Measurements from ENCODE around the gene BYSL. TPM values are rescaled to one million over a fixed set of nuclear protein-coding genes. Genes with fewer than 3 reads are reported as not detected.

Gene BYSL
- total and polyA plus RNA-seq, 2 experiments from 2014 or later = 20.7 to 28.5 TPM

DNA sequence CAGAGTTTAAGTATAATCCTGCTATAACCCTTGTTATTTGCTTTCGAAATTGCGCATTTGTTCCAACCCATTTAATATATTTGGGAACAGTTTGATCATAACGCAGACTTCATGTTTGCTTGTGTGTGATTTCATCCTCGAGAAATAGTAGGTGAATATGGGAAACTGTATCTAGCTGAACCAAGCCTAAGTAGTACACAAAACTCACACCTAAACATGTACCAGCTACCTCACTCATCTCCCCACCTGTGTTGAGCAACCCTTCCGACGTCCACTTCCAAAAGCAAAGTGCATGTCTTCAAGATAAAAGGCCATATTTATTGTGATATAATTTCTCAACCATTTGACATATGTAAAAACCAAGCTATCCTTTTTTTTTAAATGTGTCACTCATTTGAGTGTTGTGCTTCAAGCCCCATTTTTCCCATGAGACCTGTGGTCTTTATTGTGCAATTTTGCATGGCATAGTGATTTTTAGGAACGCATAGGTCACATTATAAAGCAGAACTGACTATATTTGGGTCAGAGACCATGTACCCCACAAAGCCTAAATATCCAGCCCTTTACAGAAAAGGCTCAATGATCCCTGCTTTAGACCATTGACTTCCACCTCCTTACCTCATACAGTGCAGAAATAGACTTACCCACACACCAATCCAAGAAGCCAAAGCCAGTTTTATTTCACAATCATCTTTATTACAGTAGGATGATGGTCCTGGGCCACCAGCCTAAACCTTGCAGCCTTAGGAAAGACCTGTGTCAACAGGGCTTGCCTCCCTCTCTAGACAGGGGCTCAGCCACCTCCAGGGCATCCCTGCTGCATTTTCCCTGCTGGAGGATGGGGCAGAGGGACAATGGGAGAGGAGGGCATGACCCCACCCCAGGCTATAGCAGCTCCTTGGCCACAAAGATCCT is 13.2 kb downstream of the BYSL start:
- Histone ChIP-seq H4K20me1 (ENCODE audit: insufficient read depth, poor library complexity, severe bottlenecking) (peaks cover 5% of the 10 kb centered on the region), H2AFZ (no peak overlapping the region), H3K27ac (no peak overlapping the region), H3K4me2 (no peak overlapping the region), H3K9me3 (ENCODE audit: low read depth) (no peaks in the 10 kb centered on the region), H3K27me3 (no peaks in the 10 kb centered on the region), H3K4me1 (ENCODE audit: insufficient read depth) (peaks cover 16% of the 10 kb centered on the region), H3K9me2 (replicated peaks; ENCODE audit: insufficient read depth) (no peaks in the 10 kb centered on the region), H3K4me3 (no peak overlapping the region), H3K36me3 (replicated peaks; ENCODE audit: insufficient read depth, low read depth) (no peaks in the 10 kb centered on the region), H3K79me2 (peaks cover 18% of the 10 kb centered on the region)
- WGBS (ENCODE audit: low lambda C conversion rate, missing lambda C conversion rate) = 93% methylated on average over 7 of the region's 7 CpGs
- TF ChIP-seq EZH2phosphoT487 (IDR thresholded peaks at IDR 0.05; ENCODE audit: low read depth, severe bottlenecking, unreplicated experiment) (no peak), EZH2 (IDR thresholded peaks at IDR 0.05; ENCODE audit: borderline replicate concordance) (no peak)
- TF ChIP-seq, protein P1, sequence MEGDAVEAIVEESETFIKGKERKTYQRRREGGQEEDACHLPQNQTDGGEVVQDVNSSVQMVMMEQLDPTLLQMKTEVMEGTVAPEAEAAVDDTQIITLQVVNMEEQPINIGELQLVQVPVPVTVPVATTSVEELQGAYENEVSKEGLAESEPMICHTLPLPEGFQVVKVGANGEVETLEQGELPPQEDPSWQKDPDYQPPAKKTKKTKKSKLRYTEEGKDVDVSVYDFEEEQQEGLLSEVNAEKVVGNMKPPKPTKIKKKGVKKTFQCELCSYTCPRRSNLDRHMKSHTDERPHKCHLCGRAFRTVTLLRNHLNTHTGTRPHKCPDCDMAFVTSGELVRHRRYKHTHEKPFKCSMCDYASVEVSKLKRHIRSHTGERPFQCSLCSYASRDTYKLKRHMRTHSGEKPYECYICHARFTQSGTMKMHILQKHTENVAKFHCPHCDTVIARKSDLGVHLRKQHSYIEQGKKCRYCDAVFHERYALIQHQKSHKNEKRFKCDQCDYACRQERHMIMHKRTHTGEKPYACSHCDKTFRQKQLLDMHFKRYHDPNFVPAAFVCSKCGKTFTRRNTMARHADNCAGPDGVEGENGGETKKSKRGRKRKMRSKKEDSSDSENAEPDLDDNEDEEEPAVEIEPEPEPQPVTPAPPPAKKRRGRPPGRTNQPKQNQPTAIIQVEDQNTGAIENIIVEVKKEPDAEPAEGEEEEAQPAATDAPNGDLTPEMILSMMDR (IDR thresholded peaks at IDR 0.05; ENCODE audit: poor library complexity) = no peak
- DNase-seq (ENCODE audit: low spot score) = no peak

- WGBS (ENCODE audit: low lambda C conversion rate, missing lambda C conversion rate) = 18% methylated on average over 1 of the region's 1 CpG
- no peaks in the 10 kb centered on the region for H3K9me3 ChIP-seq (ENCODE audit: low read depth)
- peaks cover 5% of the 10 kb centered on the region for H4K20me1 ChIP-seq (ENCODE audit: insufficient read depth, poor library complexity, severe bottlenecking)
- H3K27ac ChIP-seq = no peak overlapping the region
- H3K4me3 ChIP-seq = no peak overlapping the region
- H3K9me2 ChIP-seq (replicated peaks; ENCODE audit: insufficient read depth) = no peaks in the 10 kb centered on the region
- no peak for DNase-seq (ENCODE audit: low spot score)
- peaks cover 21% of the 10 kb centered on the region for H3K79me2 ChIP-seq
- H3K4me1 ChIP-seq (ENCODE audit: insufficient read depth) = peaks cover 23% of the 10 kb centered on the region
- H3K36me3 ChIP-seq (replicated peaks; ENCODE audit: insufficient read depth, low read depth) = no peaks in the 10 kb centered on the region
- no peaks in the 10 kb centered on the region for H3K27me3 ChIP-seq
- no peak overlapping the region for H2AFZ ChIP-seq
- no peak overlapping the region for H3K4me2 ChIP-seq
- TF ChIP-seq EZH2phosphoT487 (IDR thresholded peaks at IDR 0.05; ENCODE audit: low read depth, severe bottlenecking, unreplicated experiment) (no peak), EZH2 (IDR thresholded peaks at IDR 0.05; ENCODE audit: borderline replicate concordance) (no peak)
- TF ChIP-seq, protein P1 (IDR thresholded peaks at IDR 0.05; ENCODE audit: poor library complexity) = no peak
Measured at GRCh38 chr6:41935193-41935574, 13.9 kb downstream of the BYSL start.

GRCh38 chr6:41935685-41936072 is 14.4 kb downstream of the BYSL start:
- Histone ChIP-seq H4K20me1 (ENCODE audit: insufficient read depth, poor library complexity, severe bottlenecking) (peaks cover 5% of the 10 kb centered on the region), H3K27me3 (no peaks in the 10 kb centered on the region), H3K36me3 (replicated peaks; ENCODE audit: insufficient read depth, low read depth) (no peaks in the 10 kb centered on the region), H2AFZ (no peak overlapping the region), H3K9me2 (replicated peaks; ENCODE audit: insufficient read depth) (no peaks in the 10 kb centered on the region), H3K4me2 (no peak overlapping the region), H3K4me1 (ENCODE audit: insufficient read depth) (peaks cover 24% of the 10 kb centered on the region), H3K27ac (no peak overlapping the region), H3K4me3 (no peak overlapping the region), H3K79me2 (peaks cover 26% of the 10 kb centered on the region), H3K9me3 (ENCODE audit: low read depth) (no peaks in the 10 kb centered on the region)
- WGBS (ENCODE audit: low lambda C conversion rate, missing lambda C conversion rate) = 82% methylated on average over 8 of the region's 8 CpGs
- no peak for TF ChIP-seq EZH2phosphoT487 (IDR thresholded peaks at IDR 0.05; ENCODE audit: low read depth, severe bottlenecking, unreplicated experiment)
- no peak for DNase-seq (ENCODE audit: low spot score)

- TF ChIP-seq EZH2phosphoT487 (IDR thresholded peaks at IDR 0.05; ENCODE audit: low read depth, severe bottlenecking, unreplicated experiment) = no peak
- TF ChIP-seq, protein P1 (IDR thresholded peaks at IDR 0.05; ENCODE audit: poor library complexity) = peak; percentile 64
- H3K4me1 ChIP-seq (ENCODE audit: insufficient read depth) = peaks cover 24% of the 10 kb centered on the region
- no peaks in the 10 kb centered on the region for H3K9me2 ChIP-seq (replicated peaks; ENCODE audit: insufficient read depth)
- H3K27ac ChIP-seq = no peak overlapping the region
- H3K4me2 ChIP-seq = no peak overlapping the region
- H3K4me3 ChIP-seq = no peak overlapping the region
- H4K20me1 ChIP-seq (ENCODE audit: insufficient read depth, poor library complexity, severe bottlenecking) = peaks cover 5% of the 10 kb centered on the region
- no peaks in the 10 kb centered on the region for H3K9me3 ChIP-seq (ENCODE audit: low read depth)
- DNase-seq (ENCODE audit: low spot score) = peak; percentile 88
- no peak overlapping the region for H2AFZ ChIP-seq
- WGBS (ENCODE audit: low lambda C conversion rate, missing lambda C conversion rate) = 63% methylated on average over 10 of the region's 10 CpGs
- no peaks in the 10 kb centered on the region for H3K27me3 ChIP-seq
- peaks cover 31% of the 10 kb centered on the region for H3K79me2 ChIP-seq
- no peaks in the 10 kb centered on the region for H3K36me3 ChIP-seq (replicated peaks; ENCODE audit: insufficient read depth, low read depth)
Measured at GRCh38 chr6:41936073-41936837, 15.0 kb downstream of the BYSL start.
